NB4 (cell line): ENCODE measurements around the gene FBXO34.

Source experiments
- DNase-seq: peaks from one replicate; pipeline ENCODE4 v3.0.0; 2010; ENCODE audit warnings: low read depth
- H3K4me3 ChIP-seq: one replicate; pipeline ENCODE4 v1.5.1; 2011; ENCODE audit warnings: mild to moderate bottlenecking, low read depth, low read length, moderate library complexity
- MYC ChIP-seq: IDR thresholded peaks from 2 replicates; pipeline ENCODE4 v1.6.1; 2011; ENCODE audit warnings: low read depth, low read length
- POLR2A ChIP-seq: IDR thresholded peaks from 2 replicates; pipeline ENCODE4 v1.6.1; 2011; ENCODE audit warnings: mild to moderate bottlenecking; ENCODE audit not compliant: insufficient read length; ENCODE audit errors: extremely low read depth
- TF ChIP-seq, protein P1 (sequence below): IDR thresholded peaks from 2 replicates; pipeline ENCODE4 v1.6.1; 2011; ENCODE audit warnings: low read depth, low read length
- TF ChIP-seq, protein P2 (sequence below): IDR thresholded peaks from one replicate; pipeline ENCODE4 v1.5.1; 2012; ENCODE audit warnings: low read depth, low read length

Gene FBXO34

DNA sequence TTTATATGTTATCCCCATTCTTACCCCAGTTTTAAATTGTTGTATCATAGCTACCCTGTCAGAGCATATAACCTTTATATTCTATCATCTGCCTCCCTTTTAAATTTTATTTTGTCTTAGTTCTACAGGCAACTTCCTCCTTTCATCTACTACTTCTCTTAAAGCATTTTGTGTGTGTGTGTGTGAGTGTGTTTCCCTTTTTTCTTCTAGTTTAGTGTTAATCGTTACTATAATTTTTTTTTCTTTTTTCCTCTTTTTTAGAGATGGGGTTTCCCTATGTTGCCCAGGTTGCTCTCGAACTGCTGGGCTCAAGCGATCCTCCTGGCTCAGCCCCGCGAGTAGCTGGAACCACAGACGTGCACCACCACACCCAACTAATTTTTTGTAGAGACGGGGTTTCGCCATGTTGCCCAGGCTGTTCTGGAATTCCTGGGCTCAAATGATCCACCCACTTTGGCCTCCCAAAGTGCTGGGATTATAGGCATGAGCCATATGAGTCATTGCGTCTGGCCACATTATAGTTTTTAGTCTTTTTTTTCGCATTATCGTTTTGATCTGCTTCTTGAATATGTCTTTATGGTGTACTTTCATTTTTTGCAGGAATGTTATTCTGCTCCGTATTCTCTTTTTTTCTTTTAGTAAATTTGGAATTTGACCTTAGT, 33.1 kb upstream of the FBXO34 start:
- H3K4me3 ChIP-seq = no peak overlapping the region
- peak; percentile 33 for DNase-seq
- TF ChIP-seq, protein P1, sequence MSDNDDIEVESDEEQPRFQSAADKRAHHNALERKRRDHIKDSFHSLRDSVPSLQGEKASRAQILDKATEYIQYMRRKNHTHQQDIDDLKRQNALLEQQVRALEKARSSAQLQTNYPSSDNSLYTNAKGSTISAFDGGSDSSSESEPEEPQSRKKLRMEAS = no peak
- TF ChIP-seq POLR2A = no peak
- TF ChIP-seq, protein P2, sequence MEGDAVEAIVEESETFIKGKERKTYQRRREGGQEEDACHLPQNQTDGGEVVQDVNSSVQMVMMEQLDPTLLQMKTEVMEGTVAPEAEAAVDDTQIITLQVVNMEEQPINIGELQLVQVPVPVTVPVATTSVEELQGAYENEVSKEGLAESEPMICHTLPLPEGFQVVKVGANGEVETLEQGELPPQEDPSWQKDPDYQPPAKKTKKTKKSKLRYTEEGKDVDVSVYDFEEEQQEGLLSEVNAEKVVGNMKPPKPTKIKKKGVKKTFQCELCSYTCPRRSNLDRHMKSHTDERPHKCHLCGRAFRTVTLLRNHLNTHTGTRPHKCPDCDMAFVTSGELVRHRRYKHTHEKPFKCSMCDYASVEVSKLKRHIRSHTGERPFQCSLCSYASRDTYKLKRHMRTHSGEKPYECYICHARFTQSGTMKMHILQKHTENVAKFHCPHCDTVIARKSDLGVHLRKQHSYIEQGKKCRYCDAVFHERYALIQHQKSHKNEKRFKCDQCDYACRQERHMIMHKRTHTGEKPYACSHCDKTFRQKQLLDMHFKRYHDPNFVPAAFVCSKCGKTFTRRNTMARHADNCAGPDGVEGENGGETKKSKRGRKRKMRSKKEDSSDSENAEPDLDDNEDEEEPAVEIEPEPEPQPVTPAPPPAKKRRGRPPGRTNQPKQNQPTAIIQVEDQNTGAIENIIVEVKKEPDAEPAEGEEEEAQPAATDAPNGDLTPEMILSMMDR = no peak
- no peak for TF ChIP-seq MYC

DNA sequence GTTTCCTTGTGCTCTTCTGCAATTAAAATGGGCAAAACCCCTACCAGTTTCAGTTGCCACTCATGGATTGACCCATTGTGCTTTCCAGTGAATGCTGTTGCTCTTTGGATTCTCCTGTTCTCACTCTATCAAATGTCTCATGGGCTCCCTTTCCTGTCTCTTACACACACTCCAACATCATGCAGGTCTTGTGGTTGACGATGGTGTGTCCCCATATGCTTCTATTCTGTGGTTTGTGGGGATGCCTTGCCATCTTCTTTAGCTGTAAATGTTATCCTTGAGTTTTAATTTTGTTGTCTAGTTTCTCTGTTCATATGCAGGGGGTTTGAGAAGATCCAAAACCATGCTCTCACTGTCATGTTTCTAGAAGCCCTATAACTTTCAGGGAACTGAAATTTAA, 31.9 kb upstream of the FBXO34 start:
- no peak overlapping the region for H3K4me3 ChIP-seq
- TF ChIP-seq, protein P1 = no peak
- TF ChIP-seq POLR2A = no peak
- no peak for TF ChIP-seq MYC
- TF ChIP-seq, protein P2 = no peak
- no peak for DNase-seq

DNA sequence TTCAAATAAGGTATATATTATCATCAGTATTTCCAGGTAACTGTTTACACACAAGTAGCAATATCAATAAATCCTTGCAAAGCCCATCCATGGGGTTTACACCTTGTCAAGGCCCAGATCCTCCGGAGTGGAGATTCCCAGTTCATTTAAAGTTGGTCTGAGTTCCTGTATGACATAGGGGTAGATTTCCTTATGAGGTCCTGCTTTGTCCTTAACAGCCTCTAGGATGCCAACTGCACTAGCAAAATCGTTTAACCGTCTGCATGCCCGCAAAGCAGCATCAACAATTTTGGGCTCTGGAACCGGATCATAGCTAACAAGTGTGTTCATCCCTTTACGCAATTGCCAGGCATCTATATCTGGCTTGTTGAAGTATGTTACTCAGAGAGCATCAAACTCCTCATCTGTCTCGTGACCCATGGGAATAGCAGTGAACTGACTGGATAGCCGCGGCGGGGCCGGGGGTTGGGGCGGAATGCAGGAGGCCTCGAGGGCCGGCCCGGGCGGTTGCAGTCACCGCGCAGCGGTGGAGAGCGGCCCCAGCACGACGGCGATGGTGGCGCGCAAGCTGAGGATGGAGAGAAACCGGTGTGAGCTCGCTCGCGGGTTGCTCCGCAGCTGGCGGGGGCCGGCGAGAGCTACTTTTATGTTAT, 30.6 kb upstream of the FBXO34 start:
- TF ChIP-seq, protein P1 = no peak
- TF ChIP-seq MYC (no peak), POLR2A (no peak)
- TF ChIP-seq, protein P2 = no peak
- no peak for DNase-seq

DNA sequence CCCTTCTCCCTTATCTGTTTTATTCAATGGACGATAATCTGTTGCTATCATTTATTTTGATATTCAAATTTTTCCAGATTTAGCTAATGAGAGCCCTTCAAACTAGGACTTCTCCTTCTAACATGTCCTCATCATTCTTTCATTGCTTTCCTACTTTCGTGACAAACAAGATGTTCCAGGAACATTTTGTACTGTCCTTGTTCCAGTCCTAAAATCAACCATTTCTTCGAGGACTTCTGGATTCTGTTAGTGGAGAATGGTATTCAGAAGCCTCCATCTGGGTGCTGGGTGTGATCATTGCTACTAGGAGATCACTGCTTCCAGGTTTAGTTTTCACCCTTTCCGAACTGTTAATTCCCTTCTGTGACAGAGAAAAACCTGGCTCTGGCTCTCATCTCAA, 29.5 kb upstream of the FBXO34 start:
- no peak overlapping the region for H3K4me3 ChIP-seq
- DNase-seq = no peak
- TF ChIP-seq, protein P2 = no peak
- TF ChIP-seq POLR2A (no peak), MYC (no peak)
- TF ChIP-seq, protein P1 = no peak

More for the DNA sequence above, 30.6 kb upstream of the FBXO34 start:
- H3K4me3 ChIP-seq = no peak overlapping the region

DNA sequence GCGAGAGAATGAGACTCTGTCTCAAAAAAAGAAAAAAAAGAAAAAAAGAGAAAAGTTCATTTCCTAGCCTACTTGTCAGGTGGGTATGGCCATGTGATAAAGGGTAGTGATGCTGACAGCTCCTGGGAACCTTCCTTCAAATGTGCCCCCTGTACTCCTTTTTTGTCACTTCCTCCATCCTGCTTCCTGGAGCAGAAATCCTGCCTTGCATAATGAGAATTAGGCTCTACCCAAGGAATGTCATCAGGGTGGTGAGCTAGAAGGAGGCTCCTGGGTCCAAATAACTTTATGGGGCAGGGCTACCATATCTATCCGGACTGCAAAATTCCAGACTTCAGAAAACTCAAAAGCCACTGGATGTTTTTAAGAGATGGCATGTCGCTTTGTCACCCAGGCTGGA, 27.8 kb upstream of the FBXO34 start:
- H3K4me3 ChIP-seq = no peak overlapping the region
- TF ChIP-seq, protein P1 = no peak
- TF ChIP-seq POLR2A = no peak
- TF ChIP-seq, protein P2 = no peak
- TF ChIP-seq MYC = no peak
- no peak for DNase-seq
